GM18520 (cell line): Measurements from ENCODE around the gene BBS4.
"Not testable (repeated sequence)": the region's sequence is repeated elsewhere in the genome, so short reads cannot be mapped to it uniquely, and the experiment has no call there.

ENCODE experiments used
- ATAC-seq: cut with Tn5 transposase; IDR thresholded peaks from one replicate; pipeline ENCODE4 v1.9.1; 2021; ENCODE audit not compliant: unreplicated experiment

Gene BBS4, protein sequence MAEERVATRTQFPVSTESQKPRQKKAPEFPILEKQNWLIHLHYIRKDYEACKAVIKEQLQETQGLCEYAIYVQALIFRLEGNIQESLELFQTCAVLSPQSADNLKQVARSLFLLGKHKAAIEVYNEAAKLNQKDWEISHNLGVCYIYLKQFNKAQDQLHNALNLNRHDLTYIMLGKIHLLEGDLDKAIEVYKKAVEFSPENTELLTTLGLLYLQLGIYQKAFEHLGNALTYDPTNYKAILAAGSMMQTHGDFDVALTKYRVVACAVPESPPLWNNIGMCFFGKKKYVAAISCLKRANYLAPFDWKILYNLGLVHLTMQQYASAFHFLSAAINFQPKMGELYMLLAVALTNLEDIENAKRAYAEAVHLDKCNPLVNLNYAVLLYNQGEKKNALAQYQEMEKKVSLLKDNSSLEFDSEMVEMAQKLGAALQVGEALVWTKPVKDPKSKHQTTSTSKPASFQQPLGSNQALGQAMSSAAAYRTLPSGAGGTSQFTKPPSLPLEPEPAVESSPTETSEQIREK

DNA sequence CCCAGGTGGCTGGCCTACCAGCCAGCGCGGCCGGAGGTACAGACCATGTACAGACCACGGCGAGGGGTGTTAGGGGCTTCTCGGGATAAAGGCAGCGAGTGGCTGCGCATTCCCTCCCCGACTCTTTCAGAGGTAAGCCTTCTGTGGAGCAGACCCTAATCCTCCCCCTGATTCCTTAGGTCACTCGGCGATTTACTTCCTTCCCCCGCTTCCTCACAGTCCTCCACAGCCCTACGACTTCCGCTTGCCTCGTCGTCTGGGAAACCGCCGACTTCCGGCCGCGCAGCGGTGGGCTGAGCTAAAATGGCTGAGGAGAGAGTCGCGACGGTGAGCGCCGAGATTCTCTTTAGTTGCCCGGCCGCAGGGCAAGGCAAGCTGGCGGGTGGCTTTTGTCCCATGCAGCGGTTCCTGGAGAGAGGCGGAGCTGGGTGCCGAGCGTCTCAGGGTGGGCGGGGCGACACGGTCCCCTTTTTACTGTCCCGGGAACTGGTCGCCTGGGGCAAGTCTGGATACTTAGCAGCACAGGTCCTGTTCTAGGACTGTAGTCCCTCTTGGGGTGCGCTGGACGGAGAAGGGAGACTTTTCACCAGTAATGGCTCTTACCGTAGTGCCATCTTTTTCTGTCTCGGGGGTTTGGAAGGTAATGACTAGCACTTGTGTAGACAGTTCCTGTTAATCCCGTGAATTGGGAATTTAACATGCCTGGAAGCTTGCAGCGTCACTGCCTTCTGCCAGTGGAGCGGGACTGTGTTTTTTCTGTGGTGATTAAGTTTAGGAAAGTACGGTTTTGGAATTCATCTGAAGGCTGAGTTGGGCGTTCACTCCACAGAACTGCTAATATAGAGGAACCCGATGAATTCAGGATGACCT lies at the start of gene BBS4, which contains the start of gene HIGD2B:
Gene BBS4, plus strand, starts transcription at position 283 of the 870 bp plus-strand sequence. Its CDS starts 21 bp downstream, at position 304.
Gene HIGD2B, minus strand, starts transcription at position 258 of the 870 bp plus-strand sequence. CDS start 9,808 bp downstream, outside the sequence.
- peak; percentile 81 for ATAC-seq

DNA sequence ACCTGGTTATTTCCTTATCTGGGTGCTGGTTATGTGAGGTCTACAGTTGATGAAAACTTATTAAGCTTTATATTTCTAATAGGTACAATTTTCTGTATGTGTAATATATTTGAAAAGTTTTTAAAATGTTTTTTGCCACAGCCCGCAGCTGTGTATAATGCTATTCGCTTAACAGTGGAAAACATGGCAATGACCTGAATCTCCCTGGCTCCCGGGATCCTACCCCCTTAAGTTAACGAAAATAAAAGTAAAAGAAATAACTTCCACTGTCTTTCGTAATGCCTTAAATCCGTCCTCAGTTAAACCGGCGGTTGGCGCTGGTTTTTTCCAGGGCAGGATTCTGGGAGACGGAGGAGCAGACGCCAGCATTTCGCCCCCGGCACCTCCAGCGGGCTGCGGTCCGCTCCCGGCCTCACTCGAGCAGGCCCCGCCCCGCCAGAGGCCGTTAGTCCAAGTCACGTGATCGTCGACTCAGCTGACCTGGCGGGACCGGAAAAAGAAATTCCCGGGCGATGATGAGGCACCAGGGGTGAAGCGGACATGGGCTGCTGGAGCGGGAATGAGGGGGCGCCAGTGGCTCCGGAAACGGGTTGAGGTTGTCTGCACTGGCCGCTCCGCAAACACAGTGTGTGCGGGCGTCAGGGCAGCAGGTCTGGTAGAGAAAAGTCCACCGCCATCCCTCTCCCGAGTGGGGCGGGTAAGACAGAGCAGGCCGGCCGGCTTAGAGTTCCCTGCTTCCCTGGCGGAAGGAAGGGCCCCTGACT lies 49.3 kb upstream of the BBS4 start:
- not testable (repeated sequence) for ATAC-seq

- ATAC-seq, result not testable (repeated sequence)
Measured at GRCh38 chr15:72639759-72640483, 46.1 kb upstream of the BBS4 start.

DNA sequence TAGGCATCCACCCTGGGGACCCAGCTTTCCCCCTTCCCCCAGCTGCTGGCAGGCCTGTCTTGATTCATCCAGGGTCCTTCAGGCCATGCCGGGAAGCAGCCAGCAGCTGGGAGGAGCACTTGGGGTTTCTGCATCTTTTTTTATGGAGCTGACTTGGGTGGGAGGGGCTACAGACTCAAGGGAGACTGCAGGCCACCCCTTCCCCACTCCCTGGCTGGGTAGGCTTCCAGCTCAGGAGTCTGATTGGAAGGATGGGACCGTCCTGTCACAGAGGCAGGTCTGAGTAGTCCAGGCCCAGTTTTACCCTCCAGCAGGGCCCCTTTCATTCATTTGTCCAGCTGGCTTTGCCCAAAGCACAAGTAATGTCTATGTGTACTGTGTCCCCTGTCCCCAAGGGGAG lies 43.7 kb upstream of the BBS4 start:
- not testable (repeated sequence) for ATAC-seq

DNA sequence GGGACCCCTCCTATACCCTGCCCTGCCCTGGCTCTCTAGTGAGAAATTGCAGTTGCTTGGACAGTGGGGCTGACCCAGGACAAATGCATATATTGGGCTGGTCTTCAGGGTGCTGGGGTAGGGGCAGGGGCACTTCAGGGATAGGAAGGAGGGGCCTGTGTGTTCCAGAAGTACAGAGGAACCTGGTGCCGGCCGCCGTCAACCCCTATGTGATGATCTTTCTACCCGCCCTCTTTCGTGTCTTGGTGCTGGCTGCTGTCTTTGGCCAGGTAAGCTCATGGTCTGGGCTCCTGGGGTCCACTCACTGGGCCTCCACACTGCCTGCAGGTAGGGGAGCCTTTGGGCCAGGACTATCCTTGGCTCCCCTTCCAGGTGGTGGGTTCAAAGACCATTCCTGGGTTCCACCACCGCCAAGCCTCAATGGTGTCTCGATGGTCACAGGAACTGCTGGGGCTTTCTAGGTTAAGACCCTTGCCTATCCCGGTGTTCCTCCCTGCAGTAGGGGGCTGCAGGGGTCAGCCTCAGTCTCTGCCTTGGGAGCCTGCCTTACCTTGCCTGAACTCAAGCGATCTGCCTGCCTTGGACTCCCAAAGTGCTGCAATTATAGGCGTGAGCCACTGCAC lies 37.3 kb upstream of the BBS4 start:
- ATAC-seq, result not testable (repeated sequence)

GRCh38 chr15:72654397-72654796 lies 31.6 kb upstream of the BBS4 start, which contains the start of gene GOLGA6B:
TSS of gene GOLGA6B (plus strand) at chr15:72654697. CDS start at chr15:72654738, 41 bp downstream.
- ATAC-seq, result not testable (repeated sequence)

- ATAC-seq, result not testable (repeated sequence)
Measured at GRCh38 chr15:72656014-72656413, 30.0 kb upstream of the BBS4 start.

DNA sequence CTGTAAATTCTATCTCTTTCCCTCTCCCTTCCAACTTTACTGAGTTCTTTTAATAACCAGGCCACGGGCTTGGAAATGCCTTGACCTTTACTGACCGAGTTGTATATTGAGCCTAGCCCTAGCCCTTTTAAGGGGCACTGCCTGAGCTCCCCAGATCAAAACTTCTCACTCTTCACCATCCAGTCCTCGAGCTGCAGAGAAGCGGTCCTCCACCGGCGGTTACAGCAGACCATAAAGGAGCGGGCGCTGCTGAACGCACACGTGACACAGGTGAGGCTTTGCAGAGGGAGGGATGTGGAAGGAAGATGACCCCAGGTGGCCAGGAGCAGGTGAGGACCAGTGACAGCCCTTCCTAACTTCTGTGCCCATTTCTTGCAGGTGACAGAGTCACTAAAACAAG lies 24.9 kb upstream of the BBS4 start:
- ATAC-seq, result not testable (repeated sequence)

DNA sequence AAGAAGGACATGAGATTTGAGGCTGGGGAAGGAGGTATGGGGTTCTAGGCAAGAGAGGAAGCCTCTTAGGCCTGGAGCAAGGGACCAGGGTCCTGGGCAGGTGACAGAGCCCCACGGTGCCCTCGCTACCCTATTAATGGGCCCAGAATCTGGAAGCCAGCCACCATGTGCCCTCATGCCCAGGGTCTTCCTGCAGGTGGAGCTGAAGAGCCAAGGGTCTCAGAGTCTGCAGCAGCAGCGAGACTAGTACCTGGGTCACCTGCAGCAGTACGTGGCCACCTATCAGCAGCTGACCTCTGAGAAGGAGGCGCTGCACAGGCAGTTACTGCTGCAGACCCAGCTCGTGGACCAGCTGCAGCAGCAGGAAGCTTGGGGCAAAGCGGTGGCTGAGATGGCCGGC lies 22.1 kb upstream of the BBS4 start:
- not testable (repeated sequence) for ATAC-seq

DNA sequence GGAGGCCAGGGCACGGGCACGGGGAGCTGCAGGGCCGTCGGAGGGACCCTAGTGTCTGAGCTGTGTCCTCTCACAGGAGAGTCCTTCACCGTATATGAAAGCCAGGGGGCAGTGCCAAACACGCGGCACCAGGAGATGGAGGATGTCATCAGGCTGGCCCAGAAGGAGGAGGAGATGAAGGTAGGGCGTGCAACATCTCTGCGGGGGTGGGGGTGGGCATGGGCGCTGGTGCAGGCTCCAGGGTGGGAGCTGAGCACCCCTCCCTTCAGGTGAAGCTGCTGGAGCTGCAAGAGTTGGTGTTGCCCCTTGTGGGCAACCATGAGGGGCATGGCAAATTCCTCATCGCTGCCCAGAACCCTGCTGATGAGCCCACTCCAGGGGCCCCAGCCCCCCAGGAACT lies 20.3 kb upstream of the BBS4 start:
- ATAC-seq, result not testable (repeated sequence)

- not testable (repeated sequence) for ATAC-seq
Measured at GRCh38 chr15:72669803-72670202, 16.2 kb upstream of the BBS4 start.

- peak; percentile 45 for ATAC-seq
Measured at GRCh38 chr15:72670656-72671352, 15.2 kb upstream of the BBS4 start.

DNA sequence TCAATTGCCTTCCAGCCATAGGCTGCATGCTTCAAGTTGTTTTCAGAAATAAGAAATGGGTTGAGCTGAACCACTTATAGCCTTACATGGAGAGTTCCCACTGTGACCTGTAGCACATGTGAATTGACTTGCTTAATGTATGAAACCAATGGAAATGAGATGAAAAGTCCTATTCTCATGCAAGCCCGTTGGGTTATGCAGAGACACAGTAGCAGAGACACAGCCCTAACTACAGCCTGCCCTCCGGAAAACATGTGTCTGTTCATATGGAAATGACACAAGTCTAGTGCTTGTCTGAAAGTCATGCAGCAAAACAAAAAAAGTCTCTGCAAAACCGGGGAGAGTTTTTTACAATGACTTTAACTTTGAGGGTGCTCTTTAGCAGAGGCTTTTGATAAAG lies 14.5 kb upstream of the BBS4 start:
- ATAC-seq, result no peak

DNA sequence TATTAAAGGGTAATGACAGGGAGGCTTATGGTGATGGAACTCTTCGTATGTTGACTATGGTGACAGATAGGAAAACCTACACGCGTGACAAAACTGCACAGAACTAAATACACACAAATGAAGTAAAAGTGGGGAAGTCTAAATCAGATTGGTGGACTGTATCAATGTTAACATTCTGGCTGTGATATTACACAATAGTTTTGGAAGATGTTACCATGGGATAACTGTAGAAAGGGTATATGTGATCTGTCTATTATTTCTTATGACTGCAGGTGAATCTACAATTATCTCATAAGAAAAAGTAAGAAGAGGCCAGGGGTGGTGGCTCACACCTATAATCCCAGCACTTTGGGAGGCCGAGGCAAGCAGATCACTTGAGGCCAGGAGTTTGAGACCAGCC lies 9.2 kb upstream of the BBS4 start:
- ATAC-seq, result no peak

- no peak for ATAC-seq
Measured at GRCh38 chr15:72680931-72681330, 5.1 kb upstream of the BBS4 start.

GRCh38 chr15:72682772-72683171 lies 3.2 kb upstream of the BBS4 start:
- no peak for ATAC-seq

DNA sequence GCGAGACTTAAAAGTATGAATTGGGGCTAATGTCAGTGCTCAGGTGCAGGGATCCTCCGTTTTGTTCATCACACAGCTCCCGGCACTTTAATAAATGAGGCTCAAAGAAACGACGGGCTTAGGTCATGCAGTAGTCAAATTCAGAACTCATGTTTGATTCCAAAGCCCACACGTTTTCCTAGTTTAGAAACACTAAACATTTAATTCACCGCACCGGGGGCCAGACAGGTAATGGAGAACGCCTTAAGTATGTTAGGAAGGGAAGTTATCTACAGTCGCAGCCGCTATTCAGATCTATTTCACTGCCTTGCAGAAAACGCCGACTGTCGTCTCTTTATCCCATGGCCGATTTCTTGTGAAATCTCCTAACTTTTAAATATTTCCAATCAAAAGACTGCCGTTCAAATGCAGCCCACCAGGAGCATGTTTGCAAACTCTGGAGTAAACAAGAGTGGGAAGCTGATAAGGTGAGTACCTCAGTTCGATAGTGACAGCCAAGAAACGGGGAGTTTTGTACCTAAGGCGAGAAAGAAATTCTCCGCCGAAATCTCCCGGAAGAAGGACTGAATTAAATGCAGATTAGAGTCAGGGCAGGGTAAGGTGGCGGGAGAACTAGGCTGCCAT lies 594 bp upstream of the BBS4 start:
- no peak for ATAC-seq

DNA sequence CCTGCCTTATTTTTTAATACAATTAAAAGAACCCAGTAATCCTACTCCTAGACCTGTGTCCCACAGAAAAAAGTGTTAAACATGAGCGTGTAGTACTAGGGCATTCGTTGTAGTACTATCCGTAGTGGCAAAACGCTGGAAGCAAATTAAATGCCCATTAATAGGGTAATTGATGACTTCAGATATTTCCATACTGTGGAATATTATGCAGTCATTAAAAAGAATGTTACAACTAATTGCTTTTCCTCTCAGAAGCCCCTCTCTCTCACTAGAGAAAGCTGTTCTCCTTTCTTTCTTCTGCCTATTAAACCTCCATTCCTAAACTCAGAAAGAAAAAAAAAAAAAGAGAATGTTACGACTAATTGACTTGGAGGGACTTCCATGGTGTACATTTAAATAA lies 2.7 kb downstream of the BBS4 start:
- no peak for ATAC-seq
